GM19452 (cell line): ENCODE measurements around the gene VDR.

Experiments
- ATAC-seq: cut with Tn5 transposase; IDR thresholded peaks from one replicate; pipeline ENCODE4 v1.9.1; 2021; ENCODE audit not compliant: unreplicated experiment

VDR gene

GRCh38 chr12:47800582-47800981, 104.2 kb downstream of the VDR start:
- no peak for ATAC-seq

- ATAC-seq = no peak
Observed at GRCh38 chr12:47799357-47799955, 105.3 kb downstream of the VDR start.

GRCh38 chr12:47798382-47798948, 106.3 kb downstream of the VDR start:
- no peak for ATAC-seq

- no peak for ATAC-seq
Observed at GRCh38 chr12:47797441-47797840, 107.4 kb downstream of the VDR start.

GRCh38 chr12:47795814-47796411, 108.9 kb downstream of the VDR start:
- ATAC-seq = no peak

GRCh38 chr12:47795121-47795813, 109.5 kb downstream of the VDR start:
- no peak for ATAC-seq

- no peak for ATAC-seq
Observed at GRCh38 chr12:47794679-47795078, 110.1 kb downstream of the VDR start.

- no peak for ATAC-seq
Observed at GRCh38 chr12:47793015-47793681, 111.6 kb downstream of the VDR start.

GRCh38 chr12:47791874-47792273, 112.9 kb downstream of the VDR start:
- ATAC-seq = no peak
